Caco-2 (cell line): ENCODE data around the gene SULT1A1. TPM values are rescaled to one million over a fixed set of nuclear protein-coding genes. Genes with fewer than 3 reads are reported as not detected.

Experiments
- BruUV-seq: library from RNA; stranded (reverse); fragments of 400-500 nt; replicated peaks from 2 replicates; lab custom pipeline; 2021; lab: Mats Ljungman, UMichigan
- CTCF ChIA-PET: fragments of 300-600 bp; sonication (Branson Sonifier 250); formaldehyde crosslinking; loops from one replicate; lab custom pipeline; 2022; ENCODE audit warnings: antibody characterized with exemption; lab: Charles Lee
- POLR2A ChIA-PET: fragments of 300-600 bp; sonication (Branson Sonifier 250); formaldehyde crosslinking; loops from one replicate; lab custom pipeline; 2022; ENCODE audit warnings: antibody characterized with exemption; lab: Charles Lee
- DNase-seq, 2 experiments: peaks; one replicate each; pipeline versions ENCODE4 v3.0.0 to v3.0.0-alpha.2; 2020 to 2022
- H3K27me3 ChIP-seq: replicated peaks from 2 replicates; pipeline ENCODE4 v1.6.0; 2011; ENCODE audit warnings: low read length; ENCODE audit not compliant: control insufficient read depth, insufficient read depth
- H3K36me3 ChIP-seq: 2 replicates; pipeline ENCODE4 v1.5.1; 2011; ENCODE audit warnings: low read length; ENCODE audit not compliant: control insufficient read depth, insufficient read depth
- H3K4me1 ChIP-seq: fragments of 250-450 bp; sonication (Bioruptor Pico); 2 replicates; pipeline ENCODE4 v1.5.1; 2020; ENCODE audit warnings: mild to moderate bottlenecking
- H3K4me3 ChIP-seq: 2 replicates; pipeline ENCODE4 v1.5.1; 2011; ENCODE audit warnings: low read depth, mild to moderate bottlenecking, control low read depth, low read length
- H3K9me3 ChIP-seq: fragments of 250-450 bp; sonication (Bioruptor Pico); 2 replicates; pipeline ENCODE4 v1.5.1; 2020; ENCODE audit warnings: mild to moderate bottlenecking, moderate library complexity
- H3K27ac Mint-ChIP-seq: one replicate; pipeline ENCODE4 v1.8.0; 2022; ENCODE audit warnings: mixed read lengths; ENCODE audit not compliant: unreplicated experiment
- H3K27me3 Mint-ChIP-seq: one replicate; pipeline ENCODE4 v1.8.0; 2022; ENCODE audit warnings: mixed read lengths; ENCODE audit not compliant: insufficient read depth, unreplicated experiment
- H3K36me3 Mint-ChIP-seq: one replicate; pipeline ENCODE4 v1.8.0; 2022; ENCODE audit warnings: mild to moderate bottlenecking, mixed read lengths; ENCODE audit not compliant: insufficient read depth, unreplicated experiment
- H3K4me1 Mint-ChIP-seq: one replicate; pipeline ENCODE4 v1.8.0; 2022; ENCODE audit warnings: low read depth, mixed read lengths; ENCODE audit not compliant: unreplicated experiment
- H3K4me3 Mint-ChIP-seq: one replicate; pipeline ENCODE4 v1.8.0; 2022; ENCODE audit warnings: mild to moderate bottlenecking, moderate library complexity, mixed read lengths; ENCODE audit not compliant: unreplicated experiment
- H3K9me3 Mint-ChIP-seq: one replicate; pipeline ENCODE4 v1.8.0; 2022; ENCODE audit warnings: mixed read lengths; ENCODE audit not compliant: unreplicated experiment
- CTCF ChIP-seq, 2 experiments: fragments of 200-600 bp in 1 of 2; IDR thresholded peaks; 1 replicate in 1 of 2; 2 replicates in 1 of 2; pipeline versions ENCODE4 v1.5.1 to v1.8.0; 2011 to 2022; ENCODE audit warnings: antibody characterized with exemption in 1 of 2, control low read depth in 1 of 2, inconsistent platforms in 1 of 2, low read depth in 1 of 2, low read length in 1 of 2, mild to moderate bottlenecking in 1 of 2, moderate library complexity in 1 of 2; ENCODE audit not compliant: insufficient read depth in 1 of 2, severe bottlenecking in 1 of 2, unreplicated experiment in 1 of 2
- intact Hi-C: fragments of 100-400 bp; cut with micrococcal nuclease; formaldehyde crosslinking; loops from one replicate; pipeline ENCODE4 v1.10.0; 2022; ENCODE audit not compliant: unreplicated experiment
- total RNA-seq: library from RNA; stranded (reverse); gene quantifications from 2 replicates; pipeline ENCODE4 v1.2.3, GENCODE V29; 2022

Gene SULT1A1
- total RNA-seq, 1 experiment from 2014 or later, result 9.1 TPM

GRCh38 chr16:28573738-28574718, 35.8 kb downstream of the SULT1A1 start:
- Mint-ChIP-seq H3K27ac (no peak overlapping the region), H3K36me3 (no peaks in the 10 kb centered on the region), H3K4me3 (no peak overlapping the region), H3K4me1 (no peaks in the 10 kb centered on the region), H3K9me3 (no peaks in the 10 kb centered on the region), H3K27me3 (no peaks in the 10 kb centered on the region)
- Histone ChIP-seq H3K36me3 (no peaks in the 10 kb centered on the region), H3K27me3 (no peaks in the 10 kb centered on the region), H3K4me3 (no peak overlapping the region), H3K9me3 (no peaks in the 10 kb centered on the region), H3K4me1 (no peaks in the 10 kb centered on the region)
- ChIA-PET CTCF (interaction anchor here (0.5 to 0.6 kb wide), 2 partner anchors 44 to 84 kb away, joined by 5 to 6 read pairs; no protein-coding TSS in a partner anchor), POLR2A (no interaction called here)
- TF ChIP-seq CTCF (IDR thresholded peaks at IDR 0.05; ENCODE audit: insufficient read depth in 1 of 2, low read depth in 1 of 2, low read length in 1 of 2, severe bottlenecking in 1 of 2, unreplicated experiment in 1 of 2), result no peak
- DNase-seq, result no peak
- intact Hi-C loops, result no loop called here
- no TSS peak for BruUV-seq

GRCh38 chr16:28572696-28573510, 36.9 kb downstream of the SULT1A1 start:
- Mint-ChIP-seq H3K27me3 (no peaks in the 10 kb centered on the region), H3K27ac (no peak overlapping the region), H3K4me3 (no peak overlapping the region), H3K36me3 (no peaks in the 10 kb centered on the region), H3K9me3 (peaks cover under 1% of the 10 kb centered on the region), H3K4me1 (no peaks in the 10 kb centered on the region)
- Histone ChIP-seq H3K27me3 (no peaks in the 10 kb centered on the region), H3K4me3 (no peak overlapping the region), H3K4me1 (no peaks in the 10 kb centered on the region), H3K9me3 (no peaks in the 10 kb centered on the region), H3K36me3 (no peaks in the 10 kb centered on the region)
- DNase-seq, result no peak
- no TSS peak for BruUV-seq
- ChIA-PET POLR2A (no interaction called here), CTCF (interaction anchor here (0.5 to 0.6 kb wide), 3 partner anchors 45 to 262 kb away, joined by 3 to 6 read pairs (median 5); no protein-coding TSS in a partner anchor)
- intact Hi-C loops, result no loop called here
- no peak for TF ChIP-seq CTCF (IDR thresholded peaks at IDR 0.05; ENCODE audit: insufficient read depth in 1 of 2, low read depth in 1 of 2, low read length in 1 of 2, severe bottlenecking in 1 of 2, unreplicated experiment in 1 of 2)
